BJ (cell line): ENCODE results near the gene CFL1. TPM values are rescaled to one million over a fixed set of nuclear protein-coding genes. Genes with fewer than 3 reads are reported as not detected.
A peak's percentile ranks its signal among the peaks of the same experiment; 100 is the strongest.

Source experiments
- CTCF ChIA-PET: fragments of 350-600 bp; formaldehyde crosslinking; extraction: SDS; loops from one replicate; lab custom pipeline; 2021; ENCODE audit warnings: antibody characterized with exemption, inconsistent platforms; lab: Yijun Ruan, JAX
- POLR2A ChIA-PET: fragments of 300-600 bp; sonication (Branson Sonifier 250); formaldehyde crosslinking; extraction: SDS; loops from one replicate; lab custom pipeline; 2021; ENCODE audit warnings: antibody characterized with exemption; lab: Charles Lee
- DNase-seq: peaks from one replicate; pipeline ENCODE4 v3.0.0-alpha.2; 2011; ENCODE audit warnings: low read depth
- H3K27me3 ChIP-seq: 2 replicates; pipeline ENCODE4 v1.6.0; 2011; ENCODE audit warnings: low read length; ENCODE audit not compliant: control insufficient read depth, insufficient read depth
- H3K36me3 ChIP-seq: 2 replicates; pipeline ENCODE4 v1.5.1; 2011; ENCODE audit warnings: low read length; ENCODE audit not compliant: control insufficient read depth, insufficient read depth
- H3K4me3 ChIP-seq: 2 replicates; pipeline ENCODE4 v1.5.1; 2011; ENCODE audit warnings: low read depth, mild to moderate bottlenecking, control low read depth, low read length
- polyA plus RNA-seq: library from polyadenylated mRNA; depleted of rRNA; stranded (reverse); fragments of >200 nt; gene quantifications from 2 replicates; pipeline ENCODE4 v1.2.3, GENCODE V29; 2011
- TF ChIP-seq, protein P1 (sequence below): IDR thresholded peaks from 2 replicates; pipeline ENCODE4 v1.5.1; 2011; ENCODE audit warnings: low read depth, mild to moderate bottlenecking, control low read depth, inconsistent platforms, low read length, moderate library complexity; ENCODE audit not compliant: insufficient read depth

The CFL1 gene
- polyA plus RNA-seq, 1 experiment: 2,736 TPM

DNA sequence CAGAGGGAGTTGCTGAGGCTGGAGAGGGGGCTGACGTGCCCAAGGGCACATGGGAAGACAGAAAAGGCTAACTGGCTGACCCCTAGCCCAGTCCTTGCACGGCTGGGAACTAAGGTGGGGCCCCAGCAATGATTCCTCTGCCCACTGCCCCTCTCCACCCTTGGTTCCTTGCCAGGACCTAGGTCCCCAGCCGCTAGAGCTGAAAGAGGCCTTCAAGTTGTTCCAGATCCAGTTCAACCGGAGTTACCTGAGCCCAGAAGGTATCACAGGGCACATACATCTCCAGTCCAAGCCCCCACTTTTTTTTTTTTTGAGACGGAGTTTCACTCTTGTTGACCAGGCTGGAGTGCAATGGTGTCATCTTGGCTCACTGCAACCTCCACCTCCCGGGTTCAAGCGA is 22.0 kb upstream of the CFL1 start:
- Histone ChIP-seq H3K36me3 (peaks cover 16% of the 10 kb centered on the region), H3K4me3 (no peak overlapping the region), H3K27me3 (no peaks in the 10 kb centered on the region)
- no peak for DNase-seq
- TF ChIP-seq, protein P1, sequence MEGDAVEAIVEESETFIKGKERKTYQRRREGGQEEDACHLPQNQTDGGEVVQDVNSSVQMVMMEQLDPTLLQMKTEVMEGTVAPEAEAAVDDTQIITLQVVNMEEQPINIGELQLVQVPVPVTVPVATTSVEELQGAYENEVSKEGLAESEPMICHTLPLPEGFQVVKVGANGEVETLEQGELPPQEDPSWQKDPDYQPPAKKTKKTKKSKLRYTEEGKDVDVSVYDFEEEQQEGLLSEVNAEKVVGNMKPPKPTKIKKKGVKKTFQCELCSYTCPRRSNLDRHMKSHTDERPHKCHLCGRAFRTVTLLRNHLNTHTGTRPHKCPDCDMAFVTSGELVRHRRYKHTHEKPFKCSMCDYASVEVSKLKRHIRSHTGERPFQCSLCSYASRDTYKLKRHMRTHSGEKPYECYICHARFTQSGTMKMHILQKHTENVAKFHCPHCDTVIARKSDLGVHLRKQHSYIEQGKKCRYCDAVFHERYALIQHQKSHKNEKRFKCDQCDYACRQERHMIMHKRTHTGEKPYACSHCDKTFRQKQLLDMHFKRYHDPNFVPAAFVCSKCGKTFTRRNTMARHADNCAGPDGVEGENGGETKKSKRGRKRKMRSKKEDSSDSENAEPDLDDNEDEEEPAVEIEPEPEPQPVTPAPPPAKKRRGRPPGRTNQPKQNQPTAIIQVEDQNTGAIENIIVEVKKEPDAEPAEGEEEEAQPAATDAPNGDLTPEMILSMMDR: no peak
- CTCF ChIA-PET: interaction anchor here (0.6 to 1.2 kb wide), 2 partner anchors 9 to 162 kb away, joined by 3 to 4 read pairs; no protein-coding TSS in a partner anchor
- POLR2A ChIA-PET: interaction anchor here (0.6 kb wide), 1 partner anchor 18 kb away, joined by 15 read pairs; no protein-coding TSS in a partner anchor

DNA sequence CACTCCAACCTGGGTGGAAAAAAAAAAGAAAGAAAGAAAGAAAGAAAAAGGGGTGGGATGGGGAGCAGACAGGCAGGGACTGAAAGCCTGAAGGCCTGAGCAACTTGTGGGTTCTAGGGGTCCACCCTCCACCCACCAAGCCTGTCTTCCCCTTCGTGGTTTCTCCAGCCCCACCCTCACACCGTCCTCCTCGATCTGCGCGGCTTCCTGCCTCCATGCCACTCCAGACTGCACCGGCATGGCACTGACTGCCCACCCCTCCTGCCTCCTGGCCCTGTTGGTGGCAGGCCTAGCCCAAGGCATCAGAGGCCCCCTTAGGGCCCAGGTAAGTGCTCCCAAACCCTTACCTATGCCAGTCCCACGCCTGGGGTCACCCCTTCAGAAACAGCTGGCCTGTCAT is 21.6 kb upstream of the CFL1 start, which contains the start of gene CTSW:
TSS of gene CTSW (plus strand) at position 221 of the 400 bp plus-strand sequence. CDS start at position 239, 18 bp downstream.
- peaks cover 13% of the 10 kb centered on the region for H3K36me3 ChIP-seq
- no peak within 1 kb of the TSS for H3K4me3 ChIP-seq
- TF ChIP-seq, protein P1: no peak
- no peak for DNase-seq
- ChIA-PET CTCF (interaction anchor here (0.9 to 2.4 kb wide), 4 partner anchors 9 to 168 kb away, joined by 3 to 15 read pairs (median 4); partner anchors contain the start of genes FIBP and KAT5), POLR2A (interaction anchor here (0.6 kb wide), 1 partner anchor 18 kb away, joined by 15 read pairs; no protein-coding TSS in a partner anchor)
- H3K27me3 ChIP-seq: no peaks in the 10 kb centered on the region

DNA sequence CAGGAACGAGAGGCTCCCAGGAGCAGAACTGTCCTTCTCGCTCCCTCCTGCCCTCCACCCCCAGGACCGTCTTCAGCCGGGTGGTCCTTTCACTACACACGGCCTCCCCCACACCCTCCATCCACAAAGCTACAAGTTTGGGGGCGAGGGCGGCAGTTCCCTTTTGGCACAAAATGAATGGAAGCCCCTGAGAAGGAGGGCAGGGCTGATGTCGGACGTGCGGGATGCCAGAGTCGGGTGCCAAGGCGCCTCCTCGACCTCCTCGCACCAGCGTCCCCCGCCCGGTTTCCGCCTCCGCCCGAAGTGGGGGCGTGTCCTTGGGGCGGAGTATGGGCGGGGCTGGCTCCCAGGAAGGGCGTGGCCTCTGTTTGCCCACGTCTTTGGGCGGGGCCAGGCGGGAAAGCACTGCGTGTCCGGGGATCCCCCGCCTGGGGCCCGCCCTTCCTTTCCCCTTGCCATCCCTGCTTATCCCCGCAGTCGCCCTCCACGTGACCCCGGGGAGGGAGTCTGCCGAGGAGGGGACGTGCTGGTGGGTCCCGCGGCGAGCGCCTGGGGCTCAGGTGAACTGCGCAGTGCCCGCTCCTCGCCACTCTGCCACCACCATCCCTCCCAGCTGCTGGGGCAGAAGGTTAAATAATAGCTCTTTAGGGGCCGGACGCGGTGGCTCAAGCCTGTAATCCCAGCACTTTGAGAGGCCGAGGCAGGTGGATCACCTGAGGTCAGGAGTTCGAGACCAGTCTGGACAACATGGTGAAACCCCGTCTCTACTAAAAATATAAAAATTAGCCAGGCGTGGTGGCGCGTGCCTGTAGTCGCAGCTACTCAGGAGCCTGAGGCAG is 15.6 kb upstream of the CFL1 start:
- TF ChIP-seq, protein P1: no peak
- CTCF ChIA-PET: interaction anchor here (1.2 to 6.9 kb wide), 4 partner anchors 11 to 115 kb away, joined by 3 to 70 read pairs (median 42); partner anchors contain the start of genes FIBP and MUS81
- POLR2A ChIA-PET: interaction anchor here (0.5 kb wide), 1 partner anchor 15 kb away, joined by 19 read pairs; the partner anchor contains the start of gene FIBP
- peak overlapping the region; percentile 57 for H3K4me3 ChIP-seq
- no peaks in the 10 kb centered on the region for H3K27me3 ChIP-seq
- DNase-seq: no peak
- peaks cover 13% of the 10 kb centered on the region for H3K36me3 ChIP-seq

DNA sequence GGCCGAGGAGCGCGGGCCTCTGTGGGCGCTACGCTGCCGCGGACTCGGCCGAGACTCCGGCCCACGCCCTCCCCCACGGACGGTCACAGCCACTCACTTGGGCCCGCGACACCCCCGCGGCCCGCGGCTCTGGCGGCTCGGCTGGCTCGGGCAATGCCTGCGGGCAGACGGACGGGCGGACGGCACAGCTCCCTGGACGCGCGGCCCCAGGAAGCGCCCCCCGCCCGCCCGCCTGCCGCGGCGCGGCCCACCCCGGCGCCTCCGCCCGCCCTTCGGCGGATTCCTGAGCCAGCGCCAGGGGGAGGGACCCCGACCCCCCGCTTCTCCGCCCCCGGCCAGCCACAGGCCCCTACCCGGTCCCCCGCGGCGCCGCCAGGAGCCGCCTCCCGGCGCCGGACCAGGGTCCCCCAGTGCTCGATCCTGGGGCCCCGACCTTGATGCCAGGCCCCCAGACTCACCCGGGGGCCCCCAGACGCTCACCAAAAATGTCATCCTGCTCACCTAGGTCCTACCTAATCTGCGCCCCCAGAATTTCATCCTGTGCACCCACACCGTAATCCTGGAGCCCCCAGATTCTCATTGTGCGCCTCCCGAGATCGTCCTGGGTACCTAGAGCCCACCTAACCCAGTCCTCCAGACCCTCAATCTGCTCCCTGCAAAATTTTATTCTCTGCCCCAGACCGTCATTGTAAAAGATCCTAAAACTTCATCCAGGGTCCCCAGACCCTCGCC is 14.8 kb upstream of the CFL1 start, which contains the start of gene EFEMP2:
TSS of gene EFEMP2 (minus strand) at position 215 of the 732 bp plus-strand sequence. CDS start 446 bp downstream, outside the sequence.
- no peak for DNase-seq
- H3K27me3 ChIP-seq: no peaks in the 10 kb centered on the region
- H3K4me3 ChIP-seq: peak within 1 kb of the TSS; percentile 57
- TF ChIP-seq, protein P1: no peak
- POLR2A ChIA-PET: interaction anchor here (0.6 to 1.4 kb wide), 2 partner anchors 15 kb away, joined by 6 to 12 read pairs; partner anchors contain the start of genes CFL1 and FIBP
- CTCF ChIA-PET: interaction anchor here (0.8 to 6.9 kb wide), 8 partner anchors 11 to 130 kb away, joined by 3 to 70 read pairs (median 6); partner anchors contain the start of genes BANF1, CFL1, FIBP and MUS81
- peaks cover 20% of the 10 kb centered on the region for H3K36me3 ChIP-seq
